Liver (tissue), 3 donors: ENCODE results near the gene KDM4C.

Source experiments
- ATF3 ChIP-seq: IDR thresholded peaks from 2 replicates; pipeline ENCODE4 v1.6.1; 2016; ENCODE audit warnings: antibody characterized with exemption
- CTCF ChIP-seq: fragments of 150-350 bp; IDR thresholded peaks from 2 replicates; pipeline ENCODE4 v1.5.1; 2017; ENCODE audit warnings: improper control_type of control experiment, low read depth, low read length; ENCODE audit not compliant: missing input control
- EGR1 ChIP-seq, 2 donors: IDR thresholded peaks; 2 replicates each; pipeline ENCODE4 v1.6.1; 2016 to 2018; ENCODE audit warnings: antibody characterized with exemption in 2 of 2, low read depth in 2 of 2
- FOXA2 ChIP-seq: IDR thresholded peaks from 2 replicates; pipeline ENCODE4 v1.6.1; 2016; ENCODE audit warnings: antibody characterized with exemption
- HNF4A ChIP-seq, 2 donors: conservative IDR thresholded peaks; 2 replicates each; pipeline ENCODE4 v1.6.1; 2016; ENCODE audit warnings: antibody characterized with exemption in 2 of 2, mild to moderate bottlenecking in 2 of 2
- JUND ChIP-seq, 2 donors: IDR thresholded peaks; 2 replicates each; pipeline ENCODE4 v1.6.1; 2016; ENCODE audit warnings: antibody characterized with exemption in 2 of 2
- MAX ChIP-seq: IDR thresholded peaks from 2 replicates; pipeline ENCODE4 v1.6.1; 2016; ENCODE audit warnings: antibody characterized with exemption
- RAD21 ChIP-seq, 2 donors: IDR thresholded peaks; 2 replicates each; pipeline ENCODE4 v1.6.1; 2016; ENCODE audit warnings: antibody characterized with exemption in 2 of 2, mild to moderate bottlenecking in 2 of 2
- REST ChIP-seq: IDR thresholded peaks from 2 replicates; pipeline ENCODE4 v1.6.1; 2016; ENCODE audit warnings: antibody characterized with exemption, mild to moderate bottlenecking
- SP1 ChIP-seq: IDR thresholded peaks from 2 replicates; pipeline ENCODE4 v1.6.1; 2018; ENCODE audit warnings: antibody characterized with exemption, mild to moderate bottlenecking
- TAF1 ChIP-seq: conservative IDR thresholded peaks from 2 replicates; pipeline ENCODE4 v1.6.1; 2016; ENCODE audit warnings: antibody characterized with exemption, mild to moderate bottlenecking
- ZBTB33 ChIP-seq: IDR thresholded peaks from 2 replicates; pipeline ENCODE4 v1.6.1; 2016; ENCODE audit warnings: antibody characterized with exemption
- donor health status: healthy.
- donor health status: healthy.

- TF ChIP-seq CTCF: no peak
- TF ChIP-seq ATF3: no peak
- no peak for TF ChIP-seq MAX
- TF ChIP-seq FOXA2: no peak
- TF ChIP-seq TAF1: no peak
- no peak for TF ChIP-seq EGR1 (IDR thresholded peaks at IDR 0.05; ENCODE audit: low read depth in 2 of 2)
- no peak for TF ChIP-seq REST
- TF ChIP-seq ZBTB33: no peak
- TF ChIP-seq RAD21 (IDR thresholded peaks at IDR 0.05): no peak
- TF ChIP-seq SP1: no peak
- TF ChIP-seq HNF4A (conservative IDR thresholded peaks at IDR 0.05): no peak
- no peak for TF ChIP-seq JUND (IDR thresholded peaks at IDR 0.05)
These were observed 353.6 kb downstream of the KDM4C start for GRCh38 chr9:7111413-7111812.
